ENCODE measurements around the gene MAP3K19. TPM values are rescaled to one million over a fixed set of nuclear protein-coding genes. Genes with fewer than 3 reads are reported as not detected.
"Not testable (repeated sequence)": the region's sequence is repeated elsewhere in the genome, so short reads cannot be mapped to it uniquely, and the experiment has no call there.

MAP3K19 gene, protein sequence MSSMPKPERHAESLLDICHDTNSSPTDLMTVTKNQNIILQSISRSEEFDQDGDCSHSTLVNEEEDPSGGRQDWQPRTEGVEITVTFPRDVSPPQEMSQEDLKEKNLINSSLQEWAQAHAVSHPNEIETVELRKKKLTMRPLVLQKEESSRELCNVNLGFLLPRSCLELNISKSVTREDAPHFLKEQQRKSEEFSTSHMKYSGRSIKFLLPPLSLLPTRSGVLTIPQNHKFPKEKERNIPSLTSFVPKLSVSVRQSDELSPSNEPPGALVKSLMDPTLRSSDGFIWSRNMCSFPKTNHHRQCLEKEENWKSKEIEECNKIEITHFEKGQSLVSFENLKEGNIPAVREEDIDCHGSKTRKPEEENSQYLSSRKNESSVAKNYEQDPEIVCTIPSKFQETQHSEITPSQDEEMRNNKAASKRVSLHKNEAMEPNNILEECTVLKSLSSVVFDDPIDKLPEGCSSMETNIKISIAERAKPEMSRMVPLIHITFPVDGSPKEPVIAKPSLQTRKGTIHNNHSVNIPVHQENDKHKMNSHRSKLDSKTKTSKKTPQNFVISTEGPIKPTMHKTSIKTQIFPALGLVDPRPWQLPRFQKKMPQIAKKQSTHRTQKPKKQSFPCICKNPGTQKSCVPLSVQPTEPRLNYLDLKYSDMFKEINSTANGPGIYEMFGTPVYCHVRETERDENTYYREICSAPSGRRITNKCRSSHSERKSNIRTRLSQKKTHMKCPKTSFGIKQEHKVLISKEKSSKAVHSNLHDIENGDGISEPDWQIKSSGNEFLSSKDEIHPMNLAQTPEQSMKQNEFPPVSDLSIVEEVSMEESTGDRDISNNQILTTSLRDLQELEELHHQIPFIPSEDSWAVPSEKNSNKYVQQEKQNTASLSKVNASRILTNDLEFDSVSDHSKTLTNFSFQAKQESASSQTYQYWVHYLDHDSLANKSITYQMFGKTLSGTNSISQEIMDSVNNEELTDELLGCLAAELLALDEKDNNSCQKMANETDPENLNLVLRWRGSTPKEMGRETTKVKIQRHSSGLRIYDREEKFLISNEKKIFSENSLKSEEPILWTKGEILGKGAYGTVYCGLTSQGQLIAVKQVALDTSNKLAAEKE (N-terminal part only)
- not detected in 2 replicates for total RNA-seq (2014; rRNA removed; shearing (Covaris generic))

- no peak for DNase-seq (ENCODE audit: low read depth)
Observed at GRCh38 chr2:135047300-135047699, at the start of gene MAP3K19. TSS of gene MAP3K19 (minus strand) at chr2:135047447. CDS start at chr2:135024647, 22,800 bp downstream.

GRCh38 chr2:135096665-135097446 is 49.6 kb upstream of the MAP3K19 start:
- DNase-seq (ENCODE audit: low read depth) = no peak

DNA sequence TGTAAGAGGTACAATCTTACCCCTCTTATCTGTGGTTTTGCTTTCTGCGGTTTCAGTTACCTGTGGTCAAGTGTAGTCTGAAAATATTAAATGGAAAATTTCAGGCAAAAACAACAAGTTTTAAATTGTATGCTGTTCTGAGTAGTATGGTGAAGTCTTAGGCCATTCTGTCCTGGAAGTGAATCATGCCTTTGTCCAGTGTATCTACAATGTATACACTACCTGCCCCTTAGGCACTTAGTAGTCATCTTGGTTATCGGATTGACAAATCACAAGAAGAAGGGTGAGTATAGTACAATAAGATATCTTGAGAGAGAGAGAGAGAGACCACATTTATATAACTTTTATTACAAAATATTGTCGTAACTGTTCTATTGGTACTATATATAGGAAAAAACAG is 48.3 kb upstream of the MAP3K19 start:
- no peak for DNase-seq (ENCODE audit: low read depth)

- no peak for DNase-seq (ENCODE audit: low read depth)
Observed at GRCh38 chr2:135094508-135094907, 47.3 kb upstream of the MAP3K19 start.

DNA sequence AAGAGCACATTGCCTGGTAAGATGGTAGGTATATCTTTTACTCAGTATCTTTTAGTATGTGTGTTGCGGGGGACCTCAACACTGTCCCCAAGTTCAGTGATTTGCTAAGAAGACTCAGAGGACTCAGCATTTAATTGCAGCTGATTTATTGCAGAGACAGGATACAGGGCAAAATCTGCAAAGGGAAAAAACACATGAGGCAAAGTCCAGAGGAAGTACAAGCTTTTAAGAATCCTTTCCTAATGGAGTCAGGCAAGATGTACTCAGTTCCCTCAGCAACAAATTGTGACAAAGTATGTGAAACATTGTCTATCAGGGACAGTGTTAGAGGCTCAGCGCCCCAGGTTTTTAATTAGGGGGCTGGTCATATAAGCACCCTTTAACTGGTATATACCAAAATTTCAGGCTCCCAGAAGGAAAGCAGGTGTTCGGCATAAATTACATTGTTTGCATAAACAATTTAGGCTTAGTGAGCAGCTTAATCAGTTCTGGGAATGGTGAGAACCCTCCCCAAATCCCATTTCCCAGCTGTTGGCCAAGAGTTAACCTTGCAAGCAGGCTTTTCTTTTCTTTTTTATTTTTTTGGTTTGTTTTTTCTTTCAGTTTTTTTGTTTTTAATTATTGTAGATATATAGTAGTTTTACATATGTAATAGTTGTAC is 46.6 kb upstream of the MAP3K19 start:
- no peak for DNase-seq (ENCODE audit: low read depth)

DNA sequence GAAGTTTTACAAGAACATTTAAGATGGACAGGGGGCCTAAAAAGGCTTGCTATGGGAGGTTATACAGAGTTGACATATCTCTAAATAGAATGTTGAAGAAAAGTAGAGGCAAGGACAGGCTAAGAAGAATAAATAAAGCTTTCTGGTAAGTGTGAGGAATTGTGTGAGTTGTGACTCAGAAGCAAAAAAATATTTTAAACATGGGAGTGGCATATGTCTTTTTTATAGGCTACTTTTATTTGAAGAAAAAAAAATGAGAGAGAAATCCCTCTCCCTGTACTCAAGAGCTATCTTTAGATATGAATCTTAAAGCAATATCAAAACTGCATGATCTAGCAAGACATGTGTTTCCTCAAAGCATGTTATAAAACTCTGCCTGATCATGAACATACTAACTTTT is 45.9 kb upstream of the MAP3K19 start:
- DNase-seq (ENCODE audit: low read depth) = no peak

DNA sequence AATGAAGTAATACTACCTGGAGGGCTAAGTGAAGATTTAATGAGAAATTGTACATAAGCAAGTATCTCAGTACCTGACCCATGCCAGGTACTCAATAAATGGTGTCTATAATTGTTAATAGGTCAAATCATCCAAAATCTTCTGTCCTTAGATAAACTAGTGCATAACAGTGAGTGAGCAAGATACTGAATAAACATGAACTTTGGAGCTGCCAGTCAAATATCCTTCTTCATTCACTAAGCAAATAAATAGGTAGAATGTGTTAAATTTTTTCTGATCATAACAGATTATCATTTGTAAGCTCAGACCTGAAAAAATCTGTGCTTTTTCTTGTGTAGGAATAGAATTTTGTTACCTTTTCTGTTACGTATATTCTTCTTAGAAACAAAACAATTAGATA is 44.4 kb upstream of the MAP3K19 start:
- no peak for DNase-seq (ENCODE audit: low read depth)

DNA sequence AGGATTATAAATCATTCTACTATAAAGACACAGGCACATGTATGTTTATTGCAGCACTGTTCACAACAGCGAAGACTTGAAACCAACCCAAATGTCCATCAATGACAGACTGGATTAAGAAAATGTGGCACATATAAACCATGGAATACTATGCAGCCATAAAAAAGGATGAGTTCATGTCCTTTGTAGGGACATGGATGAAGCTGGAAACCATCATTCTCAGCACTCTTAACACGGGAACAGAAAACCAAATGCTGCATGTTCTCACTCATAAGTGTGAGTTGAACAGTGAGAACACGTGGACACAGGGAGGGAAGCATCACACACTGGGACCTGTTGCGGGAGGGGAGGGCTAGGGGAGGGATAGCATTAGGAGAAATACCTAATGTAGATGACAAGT is 42.4 kb upstream of the MAP3K19 start:
- not testable (repeated sequence) for DNase-seq (ENCODE audit: low read depth)

DNA sequence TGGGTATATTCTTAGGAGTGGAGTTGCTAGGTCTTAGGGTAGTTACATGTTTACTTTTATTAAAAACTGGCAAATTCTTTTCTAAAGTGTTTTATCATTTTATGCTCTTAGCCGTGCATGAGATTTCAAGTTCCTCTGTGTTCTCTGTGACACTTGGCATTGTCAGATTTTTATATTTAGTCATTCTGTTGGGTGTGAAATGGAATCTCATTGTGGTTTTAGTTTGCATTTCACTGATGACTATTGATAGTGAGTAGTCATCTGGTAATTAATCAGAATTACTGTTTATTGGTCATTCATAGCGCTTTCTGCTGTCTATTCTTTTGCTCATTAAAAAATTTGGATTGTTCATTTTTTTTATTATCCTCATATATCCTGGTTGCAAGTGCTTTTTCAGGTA is 39.0 kb upstream of the MAP3K19 start:
- DNase-seq (ENCODE audit: low read depth) = no peak

DNA sequence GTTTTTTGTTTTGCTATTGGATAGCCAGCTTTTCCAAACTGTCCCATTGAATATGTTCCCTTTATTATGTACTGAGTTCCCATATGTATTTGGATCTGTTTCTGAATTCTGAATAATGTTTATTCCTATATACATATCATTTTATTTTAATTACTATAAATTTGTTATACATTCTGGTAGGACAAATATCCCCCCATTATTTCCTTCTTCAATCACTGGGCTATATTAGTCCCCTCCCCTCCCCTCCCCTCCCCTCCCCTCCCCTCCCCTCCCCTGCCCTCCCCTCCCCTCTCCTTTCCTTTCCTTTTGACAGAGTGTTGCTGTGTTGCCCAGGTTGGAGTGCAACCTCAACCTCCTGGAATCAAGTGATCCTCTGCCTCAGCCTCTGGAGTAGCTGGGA is 31.2 kb upstream of the MAP3K19 start:
- no peak for DNase-seq (ENCODE audit: low read depth)

DNA sequence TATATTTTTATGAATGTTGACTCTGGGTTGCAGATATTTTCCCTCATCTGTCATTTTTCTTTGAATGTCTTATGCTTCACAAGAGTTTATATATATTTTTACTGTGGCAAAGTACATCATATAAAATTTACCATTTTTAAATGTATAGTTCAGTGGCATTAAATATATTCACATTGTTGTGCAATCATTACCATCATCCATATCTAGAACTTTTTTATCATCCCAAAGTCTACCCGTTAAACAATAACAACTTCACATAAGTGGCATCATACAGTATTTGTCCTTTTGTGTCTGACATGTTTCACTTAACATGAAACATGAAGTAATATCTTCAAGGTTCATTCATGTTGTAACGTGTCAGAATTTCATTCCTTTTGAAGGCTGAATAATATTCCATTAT is 29.3 kb upstream of the MAP3K19 start:
- DNase-seq (ENCODE audit: low read depth) = no peak

DNA sequence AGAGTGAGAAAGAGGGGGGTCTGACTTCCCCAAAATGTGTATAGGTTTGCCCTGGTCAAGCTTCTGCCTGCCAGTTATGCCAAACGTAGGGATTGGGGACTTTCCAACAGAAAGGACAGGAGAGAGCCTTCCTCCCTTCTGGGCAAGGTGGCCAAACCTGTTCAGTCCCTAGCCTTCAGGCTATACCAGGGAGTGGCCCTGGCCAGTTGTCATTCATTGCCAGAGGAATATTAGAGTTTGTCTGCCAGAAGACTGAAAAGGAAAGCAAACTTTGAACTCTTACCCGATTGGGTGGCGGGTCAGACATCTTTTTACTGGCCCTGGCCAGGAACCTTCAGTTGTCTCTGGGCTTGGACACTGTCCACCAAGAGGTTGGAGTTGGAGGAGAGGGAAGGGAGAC is 27.0 kb upstream of the MAP3K19 start:
- no peak for DNase-seq (ENCODE audit: low read depth)

DNA sequence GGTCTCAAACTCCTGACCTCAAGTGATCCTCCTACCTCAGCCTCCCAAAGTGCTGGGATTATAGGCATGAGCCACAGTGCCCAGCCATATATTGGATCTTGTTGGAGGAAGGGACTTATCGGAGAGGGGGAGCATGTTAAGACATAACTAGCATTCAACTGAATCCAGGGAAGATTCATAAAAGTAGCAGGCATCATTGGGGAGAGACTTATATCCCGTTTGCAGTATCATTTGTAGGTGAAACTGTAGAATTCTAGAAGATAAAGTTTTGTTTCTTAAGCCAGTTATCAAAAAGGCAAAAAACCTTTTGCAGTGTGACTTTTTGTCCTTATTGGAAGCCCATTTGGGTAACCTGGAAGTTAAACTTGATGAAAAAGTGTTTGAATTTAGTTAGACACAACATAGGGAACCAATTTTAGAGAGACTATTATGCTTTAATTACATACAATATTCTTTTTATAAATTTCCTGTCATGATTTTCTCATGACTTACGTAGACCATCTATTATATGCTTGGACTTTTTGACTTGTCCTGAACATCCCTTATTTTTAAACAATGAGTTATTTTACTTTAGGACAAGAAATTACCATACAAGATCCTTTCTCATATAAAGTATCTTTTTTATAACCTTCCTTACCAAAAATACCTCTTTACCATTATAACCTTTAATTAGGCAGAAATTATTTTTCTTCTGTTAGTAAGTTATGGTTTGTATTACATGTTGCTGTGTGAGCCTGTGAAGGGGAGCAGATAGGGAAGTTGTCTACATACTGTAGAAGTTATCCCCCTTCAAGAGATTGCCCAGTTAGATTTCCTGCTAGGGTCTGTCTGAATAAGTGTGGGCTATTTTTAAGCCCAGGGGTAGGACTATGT is 25.1 kb upstream of the MAP3K19 start:
- peak; percentile 29 for DNase-seq (ENCODE audit: low read depth)

GRCh38 chr2:135066710-135067109 is 19.5 kb upstream of the MAP3K19 start:
- no peak for DNase-seq (ENCODE audit: low read depth)

DNA sequence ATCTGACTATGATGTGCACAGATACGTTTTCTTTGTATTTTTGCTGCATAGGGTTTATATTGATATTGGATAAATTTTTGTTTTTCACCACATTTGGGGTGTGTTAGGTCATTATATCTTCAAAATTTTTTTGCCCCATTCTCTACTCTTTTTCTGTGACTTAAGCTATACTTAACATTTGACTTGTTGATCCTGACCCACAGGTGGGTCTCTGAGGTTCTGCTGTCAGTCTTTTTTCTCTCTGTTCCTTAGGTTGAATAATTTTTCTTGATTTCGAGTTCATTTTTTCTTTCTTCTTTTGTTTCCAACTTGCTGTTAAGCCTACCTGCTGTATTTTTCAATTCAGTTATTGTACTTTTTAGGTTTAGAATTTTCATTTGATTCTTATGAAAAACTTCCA is 16.9 kb upstream of the MAP3K19 start:
- no peak for DNase-seq (ENCODE audit: low read depth)

DNA sequence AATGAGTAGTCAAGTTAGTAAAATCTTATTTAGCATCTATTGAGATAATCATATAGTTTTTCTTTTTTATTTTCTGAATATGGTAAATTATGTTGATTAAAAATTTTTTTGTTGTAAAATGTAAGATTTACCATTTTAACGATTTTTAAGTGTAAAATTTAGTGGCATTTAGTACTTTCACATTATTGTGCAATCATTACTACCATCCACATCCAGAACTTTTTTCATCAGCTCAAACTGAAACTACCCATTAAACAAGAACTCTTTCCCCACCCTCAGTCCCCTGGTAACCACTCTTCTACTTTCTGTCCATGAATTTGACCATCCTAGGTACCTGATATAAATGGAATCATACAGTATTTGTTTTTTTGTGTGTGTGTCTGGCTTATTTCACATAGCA is 16.0 kb upstream of the MAP3K19 start:
- no peak for DNase-seq (ENCODE audit: low read depth)

DNA sequence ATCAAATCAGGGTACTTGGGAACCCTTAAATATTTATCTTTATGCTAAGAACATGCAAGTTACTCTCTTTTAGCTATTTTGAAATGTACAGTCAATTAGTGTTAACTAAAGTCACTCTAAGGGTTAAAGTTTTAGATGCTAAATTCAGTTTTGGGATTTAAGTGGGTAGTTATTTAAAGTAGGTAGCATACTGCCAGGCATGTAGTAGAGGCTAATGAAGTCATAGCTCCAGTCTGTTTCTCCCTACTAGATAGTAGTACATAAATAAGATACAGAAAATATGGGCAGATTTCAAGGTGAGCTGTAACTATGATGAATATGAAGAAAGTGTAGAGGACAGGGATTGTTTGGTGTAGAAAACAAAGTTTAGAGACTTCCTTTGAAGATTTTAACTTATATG is 12.3 kb upstream of the MAP3K19 start:
- no peak for DNase-seq (ENCODE audit: low read depth)

- DNase-seq (ENCODE audit: low read depth) = no peak
Observed at GRCh38 chr2:135056790-135057189, 9.5 kb upstream of the MAP3K19 start.

DNA sequence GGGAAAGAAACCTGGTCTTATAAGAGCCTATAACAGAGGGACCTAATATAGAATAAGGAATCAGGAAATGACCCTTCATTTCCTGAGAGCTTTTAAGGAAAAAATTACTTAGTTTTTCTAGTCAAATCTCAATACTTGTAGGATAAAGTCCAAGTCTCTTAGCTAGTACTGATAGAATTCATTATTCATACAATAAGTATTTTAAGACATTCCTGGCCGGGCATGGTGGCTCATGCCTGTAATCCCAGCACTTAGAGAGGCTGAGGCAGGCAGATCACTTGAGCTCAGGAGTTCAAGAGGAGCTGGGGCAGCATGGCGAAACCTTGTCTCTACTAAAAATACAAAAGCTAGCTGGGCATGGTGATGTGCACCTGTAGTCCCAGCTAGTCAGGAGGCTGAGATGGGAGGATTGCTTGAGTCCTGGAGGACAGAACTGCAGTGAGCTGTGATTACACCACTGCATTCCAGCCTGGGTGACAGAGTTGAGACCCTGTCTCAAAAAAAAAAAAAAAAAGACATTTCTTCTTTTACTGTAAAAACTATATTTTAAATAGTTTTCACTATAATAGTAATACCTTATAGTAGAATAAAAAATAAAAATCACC is 8.0 kb upstream of the MAP3K19 start:
- DNase-seq (ENCODE audit: low read depth) = no peak

Data from RPMI7951 (cell line).